BJ (cell line): Measurements from ENCODE around the gene NXPH3. TPM values are rescaled to one million over a fixed set of nuclear protein-coding genes. Genes with fewer than 3 reads are reported as not detected.

ENCODE experiments used
- CTCF ChIA-PET: fragments of 350-600 bp; formaldehyde crosslinking; extraction: SDS; loops from one replicate; lab custom pipeline; 2021; ENCODE audit warnings: antibody characterized with exemption, inconsistent platforms; lab: Yijun Ruan, JAX
- POLR2A ChIA-PET: fragments of 300-600 bp; sonication (Branson Sonifier 250); formaldehyde crosslinking; extraction: SDS; loops from one replicate; lab custom pipeline; 2021; ENCODE audit warnings: antibody characterized with exemption; lab: Charles Lee
- DNase-seq: peaks from one replicate; pipeline ENCODE4 v3.0.0-alpha.2; 2011; ENCODE audit warnings: low read depth
- H3K27me3 ChIP-seq: 2 replicates; pipeline ENCODE4 v1.6.0; 2011; ENCODE audit warnings: low read length; ENCODE audit not compliant: control insufficient read depth, insufficient read depth
- H3K36me3 ChIP-seq: 2 replicates; pipeline ENCODE4 v1.5.1; 2011; ENCODE audit warnings: low read length; ENCODE audit not compliant: control insufficient read depth, insufficient read depth
- H3K4me3 ChIP-seq: 2 replicates; pipeline ENCODE4 v1.5.1; 2011; ENCODE audit warnings: low read depth, mild to moderate bottlenecking, control low read depth, low read length
- polyA plus RNA-seq: library from polyadenylated mRNA; depleted of rRNA; stranded (reverse); fragments of >200 nt; gene quantifications from 2 replicates; pipeline ENCODE4 v1.2.3, GENCODE V29; 2011; rRNA removed
- TF ChIP-seq, protein P1 (sequence below): IDR thresholded peaks from 2 replicates; pipeline ENCODE4 v1.5.1; 2011; ENCODE audit warnings: low read depth, mild to moderate bottlenecking, control low read depth, inconsistent platforms, low read length, moderate library complexity; ENCODE audit not compliant: insufficient read depth

NXPH3 gene
- polyA plus RNA-seq, 1 experiment = 9.3 TPM

DNA sequence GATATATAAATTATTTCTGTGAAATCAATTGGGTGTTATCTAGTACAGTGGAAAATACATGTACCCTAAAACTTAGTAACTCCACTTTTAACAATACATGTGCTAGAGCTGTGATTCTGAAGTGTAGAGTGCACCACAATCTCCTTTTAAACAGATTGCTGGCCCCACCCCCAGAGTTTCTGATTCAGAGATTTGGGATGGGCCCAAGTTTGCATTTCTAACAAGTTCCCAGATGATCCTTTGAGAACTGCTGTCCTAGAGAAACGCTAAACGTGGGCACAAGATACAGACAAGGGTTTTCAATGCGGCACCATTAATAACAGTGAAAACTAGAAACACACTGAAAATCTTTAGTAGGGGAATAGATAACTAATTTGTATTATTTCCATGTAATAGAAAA lies 49.2 kb downstream of the NXPH3 start:
- peaks cover 3% of the 10 kb centered on the region for H3K36me3 ChIP-seq
- H3K4me3 ChIP-seq = no peak overlapping the region
- ChIA-PET POLR2A (no interaction called here), CTCF (no interaction called here)
- TF ChIP-seq, protein P1, sequence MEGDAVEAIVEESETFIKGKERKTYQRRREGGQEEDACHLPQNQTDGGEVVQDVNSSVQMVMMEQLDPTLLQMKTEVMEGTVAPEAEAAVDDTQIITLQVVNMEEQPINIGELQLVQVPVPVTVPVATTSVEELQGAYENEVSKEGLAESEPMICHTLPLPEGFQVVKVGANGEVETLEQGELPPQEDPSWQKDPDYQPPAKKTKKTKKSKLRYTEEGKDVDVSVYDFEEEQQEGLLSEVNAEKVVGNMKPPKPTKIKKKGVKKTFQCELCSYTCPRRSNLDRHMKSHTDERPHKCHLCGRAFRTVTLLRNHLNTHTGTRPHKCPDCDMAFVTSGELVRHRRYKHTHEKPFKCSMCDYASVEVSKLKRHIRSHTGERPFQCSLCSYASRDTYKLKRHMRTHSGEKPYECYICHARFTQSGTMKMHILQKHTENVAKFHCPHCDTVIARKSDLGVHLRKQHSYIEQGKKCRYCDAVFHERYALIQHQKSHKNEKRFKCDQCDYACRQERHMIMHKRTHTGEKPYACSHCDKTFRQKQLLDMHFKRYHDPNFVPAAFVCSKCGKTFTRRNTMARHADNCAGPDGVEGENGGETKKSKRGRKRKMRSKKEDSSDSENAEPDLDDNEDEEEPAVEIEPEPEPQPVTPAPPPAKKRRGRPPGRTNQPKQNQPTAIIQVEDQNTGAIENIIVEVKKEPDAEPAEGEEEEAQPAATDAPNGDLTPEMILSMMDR = no peak
- DNase-seq = no peak
- H3K27me3 ChIP-seq = no peaks in the 10 kb centered on the region

DNA sequence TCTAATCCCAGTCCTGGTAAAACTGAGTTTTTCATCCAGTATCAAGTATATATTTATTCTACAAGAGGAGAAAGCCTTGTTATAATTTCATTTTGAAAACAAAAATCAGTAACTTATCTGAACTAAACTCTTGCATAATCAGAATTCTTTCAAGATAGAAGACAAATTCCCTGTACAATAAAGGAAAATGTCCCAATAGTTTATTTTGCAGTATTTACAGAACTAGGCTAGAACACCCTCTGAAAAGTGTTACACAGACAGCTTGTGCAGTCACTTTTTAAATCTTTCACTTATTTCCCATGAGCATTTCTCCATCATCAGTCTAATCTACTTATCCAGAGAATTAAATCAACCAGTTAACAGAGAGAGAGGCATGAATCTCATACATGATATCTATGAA lies 53.8 kb downstream of the NXPH3 start:
- Histone ChIP-seq H3K36me3 (no peaks in the 10 kb centered on the region), H3K4me3 (no peak overlapping the region), H3K27me3 (no peaks in the 10 kb centered on the region)
- DNase-seq = no peak
- POLR2A ChIA-PET = interaction anchor here (0.6 kb wide), 1 partner anchor 17 kb away, joined by 6 read pairs; no protein-coding TSS in a partner anchor
- TF ChIP-seq, protein P1 = no peak
- CTCF ChIA-PET = interaction anchor here (3.1 kb wide), 1 partner anchor 11 kb away, joined by 12 read pairs; no protein-coding TSS in a partner anchor

DNA sequence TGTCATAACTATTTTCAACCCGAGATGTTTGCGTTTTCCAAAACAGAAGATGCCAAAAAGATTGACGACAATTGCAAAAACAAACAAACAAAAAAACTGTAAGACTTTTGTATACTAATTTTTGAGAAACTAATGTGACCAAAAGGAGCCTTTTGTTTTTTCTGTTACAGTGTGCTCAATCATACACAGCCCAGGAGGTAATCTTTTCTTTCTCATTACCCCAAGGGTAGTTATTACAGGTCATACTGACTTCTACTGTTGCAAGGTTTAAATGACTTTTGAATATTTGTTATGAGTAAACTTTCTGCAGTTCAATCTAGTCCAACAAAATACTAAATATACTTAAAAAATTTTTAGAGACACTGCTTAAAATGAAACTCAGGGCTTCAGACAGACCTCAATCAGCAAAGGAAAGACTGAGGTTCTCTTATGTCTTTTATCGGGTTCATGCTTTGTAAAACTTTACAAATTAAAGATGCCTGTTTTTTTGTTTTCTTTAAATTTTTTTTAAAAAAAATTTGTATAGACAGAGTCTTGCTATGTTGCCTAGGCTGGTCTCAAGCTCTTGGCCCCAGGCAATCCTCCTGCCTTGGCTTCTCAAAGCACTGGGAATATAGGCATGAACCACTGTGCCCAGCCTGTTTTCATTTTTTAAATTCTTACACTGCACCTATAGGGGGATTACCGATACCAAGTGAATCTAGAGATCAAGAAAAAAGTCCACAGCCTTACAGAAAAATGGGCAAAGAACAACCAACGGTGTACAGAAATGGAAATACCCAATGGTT lies 54.6 kb downstream of the NXPH3 start:
- H3K27me3 ChIP-seq = no peaks in the 10 kb centered on the region
- CTCF ChIA-PET = no interaction called here
- no peak overlapping the region for H3K4me3 ChIP-seq
- TF ChIP-seq, protein P1 = no peak
- H3K36me3 ChIP-seq = no peaks in the 10 kb centered on the region
- POLR2A ChIA-PET = interaction anchor here (0.6 kb wide), 1 partner anchor 16 kb away, joined by 6 read pairs; no protein-coding TSS in a partner anchor
- DNase-seq = no peak

DNA sequence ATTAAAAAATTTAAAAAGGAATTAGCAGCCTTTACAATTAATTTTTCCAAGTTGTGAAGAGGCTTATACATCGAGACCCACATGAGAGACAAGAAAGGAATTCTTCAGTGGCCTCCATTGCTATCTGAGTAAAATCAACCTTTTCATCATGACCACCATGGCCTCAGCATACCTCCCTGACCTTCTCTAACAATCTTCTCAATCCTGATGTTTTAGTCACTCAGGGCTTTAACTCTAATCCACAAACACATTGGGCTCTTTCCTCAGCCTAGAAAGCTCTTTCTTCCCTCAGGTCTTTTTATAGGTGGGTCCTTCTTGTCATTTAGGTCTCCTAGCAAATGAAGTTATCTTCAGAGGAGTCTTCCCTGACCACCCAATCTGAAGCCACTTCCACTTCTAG lies 55.8 kb downstream of the NXPH3 start:
- CTCF ChIA-PET = interaction anchor here (1.0 kb wide), 1 partner anchor 53 kb away, joined by 5 read pairs; no protein-coding TSS in a partner anchor
- TF ChIP-seq, protein P1 = no peak
- H3K27me3 ChIP-seq = no peaks in the 10 kb centered on the region
- H3K4me3 ChIP-seq = no peak overlapping the region
- DNase-seq = no peak
- POLR2A ChIA-PET = interaction anchor here (0.9 kb wide), 1 partner anchor 60 kb away, joined by 4 read pairs; no protein-coding TSS in a partner anchor
- no peaks in the 10 kb centered on the region for H3K36me3 ChIP-seq

Other genes with a start within 250 kb of the NXPH3 start
- 5.3 and 7.2 TPM in 2 replicates for gene ZNF652, start 213.6 kb upstream of the NXPH3 start, polyA plus RNA-seq
- 261 and 369 TPM in 2 replicates for gene PHB1, start 161.0 kb upstream of the NXPH3 start, polyA plus RNA-seq
- gene NGFR, start 80.6 kb upstream of the NXPH3 start, polyA plus RNA-seq = 0.07 and 0.10 TPM in 2 replicates
- 86.4 and 136 TPM in 2 replicates for gene SPOP, start 102.2 kb downstream of the NXPH3 start, polyA plus RNA-seq
- gene SLC35B1, start 132.1 kb downstream of the NXPH3 start, polyA plus RNA-seq = 116 and 120 TPM in 2 replicates
- gene FAM117A, start 188.3 kb downstream of the NXPH3 start, polyA plus RNA-seq = 2.2 and 3.9 TPM in 2 replicates
- gene KAT7, start 212.8 kb downstream of the NXPH3 start, polyA plus RNA-seq = 19.5 and 23.0 TPM in 2 replicates